Myocyte (in vitro differentiated cells): ENCODE measurements around the gene CHST11. TPM values are rescaled to one million over a fixed set of nuclear protein-coding genes. Genes with fewer than 3 reads are reported as not detected.
"Not testable (repeated sequence)": the region's sequence is repeated elsewhere in the genome, so short reads cannot be mapped to it uniquely, and the experiment has no call there.

ENCODE experiments used
- DNase-seq: peaks from one replicate; pipeline ENCODE4 v3.0.0-alpha.2; 2012; ENCODE audit warnings: low read depth
- total RNA-seq: library from RNA; depleted of rRNA; stranded (reverse); fragments of >200 nt; gene quantifications from 2 replicates; pipeline ENCODE4 v1.2.3, GENCODE V29; 2014

Gene CHST11
- total RNA-seq, 1 donor from 2014 or later: 2.9 TPM

DNA sequence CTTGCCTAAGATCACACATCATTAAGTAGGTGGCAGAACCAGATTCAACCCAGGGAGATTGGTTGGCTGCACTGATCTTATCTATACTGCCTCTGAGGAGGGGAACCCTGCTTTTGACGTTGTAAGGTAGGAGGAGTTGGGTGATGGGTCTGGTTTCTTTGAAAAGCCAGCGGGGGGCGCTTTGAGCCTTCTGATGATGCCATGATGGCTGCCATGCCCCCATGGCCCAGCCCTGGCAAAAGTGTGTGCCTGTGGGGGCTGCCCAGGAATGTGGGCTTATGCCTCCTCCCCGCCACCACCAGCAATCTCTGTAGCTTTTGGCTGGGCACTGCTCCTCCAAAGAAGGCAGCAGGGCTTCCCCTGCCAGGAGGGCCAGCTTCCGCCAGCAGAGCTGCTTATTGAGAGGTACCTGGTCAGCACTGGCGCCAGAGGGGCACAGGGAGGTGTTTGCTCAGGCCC, 277.0 kb downstream of the CHST11 start:
- DNase-seq: no peak

DNA sequence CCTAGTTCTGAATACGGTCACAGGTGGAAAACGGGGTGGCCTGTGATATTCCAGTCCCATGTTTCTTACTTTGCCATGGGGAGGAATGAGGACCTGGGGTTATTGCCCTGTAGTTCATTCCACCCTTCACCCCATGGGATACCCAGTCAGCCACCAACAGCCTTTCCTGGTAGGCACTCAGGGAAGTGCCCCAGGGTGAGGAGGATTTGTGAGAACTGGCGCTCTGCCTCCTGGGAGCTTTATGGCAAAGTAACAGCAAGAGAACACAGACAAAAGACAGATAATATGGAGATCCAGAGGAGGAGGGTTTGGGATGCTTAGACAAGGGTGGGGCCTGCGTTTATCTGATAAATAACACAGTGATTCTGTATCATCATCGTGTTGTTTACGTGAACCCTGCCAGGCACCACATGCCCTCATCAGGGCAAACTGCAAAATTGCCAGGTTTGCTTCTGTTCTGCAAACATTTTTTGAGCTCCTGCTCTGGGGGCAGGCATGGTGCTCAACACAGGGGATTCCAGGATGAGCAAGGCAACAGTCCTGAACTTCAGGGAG, 277.9 kb downstream of the CHST11 start:
- DNase-seq: no peak

DNA sequence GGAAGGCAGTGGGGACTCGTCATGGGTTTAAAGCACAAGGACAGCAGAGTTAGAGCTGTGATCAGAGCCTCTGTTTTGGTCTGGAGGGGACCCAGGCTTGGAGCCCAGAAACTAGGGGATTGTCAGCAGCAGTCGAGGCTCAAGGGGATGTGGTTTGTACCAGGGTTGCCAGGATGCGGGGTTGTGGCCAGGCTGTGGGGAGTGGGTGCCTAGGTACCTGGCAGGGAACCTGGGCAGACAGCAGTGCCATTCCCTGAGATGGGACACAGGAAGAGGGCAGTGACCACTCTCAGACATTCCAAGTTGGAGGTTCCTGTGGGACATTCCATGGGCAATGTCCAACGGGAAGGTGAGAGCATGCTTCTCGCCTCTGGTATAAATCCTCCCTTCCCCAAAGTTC, 279.1 kb downstream of the CHST11 start:
- no peak for DNase-seq

DNA sequence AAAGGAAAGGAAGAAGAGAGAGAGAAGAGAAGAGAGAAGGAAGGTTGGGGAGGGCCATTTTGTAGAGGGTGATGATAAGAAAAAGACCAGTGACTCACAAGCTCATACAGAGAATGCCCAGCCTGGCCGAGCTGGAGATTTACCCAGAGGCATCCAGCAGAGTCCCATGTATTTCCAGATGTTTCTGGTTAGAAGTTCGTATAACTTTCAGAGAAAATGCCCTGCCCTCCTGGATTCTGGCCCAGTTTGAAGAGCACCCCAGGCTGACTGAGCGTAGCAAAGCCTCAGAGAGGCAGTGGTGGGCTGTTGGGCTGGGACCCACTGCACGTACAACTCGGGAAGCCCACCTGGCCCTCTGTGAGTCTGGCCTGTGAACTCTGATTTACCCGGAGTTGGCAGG, 279.6 kb downstream of the CHST11 start:
- no peak for DNase-seq

- no peak for DNase-seq
Measured at GRCh38 chr12:104737113-104737512, 280.4 kb downstream of the CHST11 start.

DNA sequence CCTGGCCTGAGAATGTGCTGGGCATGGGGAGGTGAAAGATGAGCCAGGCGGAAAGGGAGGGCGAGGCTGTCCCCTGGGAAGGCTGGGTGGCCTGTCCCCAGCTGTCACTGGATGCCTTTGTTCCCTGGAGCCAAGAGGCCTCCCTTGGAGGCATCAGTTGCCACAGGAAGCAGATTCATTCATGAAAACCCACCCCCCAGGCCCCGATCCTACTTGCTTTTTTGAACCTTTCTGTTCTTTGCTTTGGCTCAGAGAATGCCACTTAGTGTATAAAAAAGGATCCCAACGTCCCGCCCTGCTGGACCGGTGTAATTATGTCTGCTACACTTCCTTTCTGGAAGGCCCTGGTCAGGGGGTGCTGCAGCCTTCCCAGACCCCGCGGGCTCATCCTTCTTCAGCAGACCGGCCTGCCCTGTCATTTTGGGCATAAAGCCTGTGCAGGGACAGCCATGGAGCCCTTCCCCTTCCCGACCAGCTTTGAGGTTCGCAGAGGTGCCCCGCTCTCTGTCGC, 281.1 kb downstream of the CHST11 start:
- DNase-seq: peak; percentile 87

DNA sequence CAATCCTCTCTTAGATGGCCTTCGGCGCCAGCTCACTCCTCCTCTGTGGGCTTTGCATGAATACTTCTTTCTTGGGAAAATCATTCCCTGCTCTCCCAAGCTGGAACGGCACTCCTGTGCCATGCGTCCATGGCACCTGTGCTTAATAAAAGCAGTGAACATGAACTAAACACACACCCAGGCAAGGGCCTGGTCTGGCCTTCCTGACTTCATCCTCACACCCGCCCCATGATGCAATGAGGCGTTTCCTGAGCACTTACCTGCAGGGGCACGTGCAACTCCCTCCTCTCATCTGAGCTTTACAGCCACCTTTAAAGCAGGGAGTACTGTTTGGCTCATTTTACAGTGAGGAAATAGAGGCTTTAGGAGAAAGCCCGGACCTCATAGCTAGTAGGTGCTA, 281.6 kb downstream of the CHST11 start:
- no peak for DNase-seq

- DNase-seq: no peak
Measured at GRCh38 chr12:104738776-104739642, 282.3 kb downstream of the CHST11 start.

GRCh38 chr12:104740668-104741067, 283.9 kb downstream of the CHST11 start:
- DNase-seq: no peak

DNA sequence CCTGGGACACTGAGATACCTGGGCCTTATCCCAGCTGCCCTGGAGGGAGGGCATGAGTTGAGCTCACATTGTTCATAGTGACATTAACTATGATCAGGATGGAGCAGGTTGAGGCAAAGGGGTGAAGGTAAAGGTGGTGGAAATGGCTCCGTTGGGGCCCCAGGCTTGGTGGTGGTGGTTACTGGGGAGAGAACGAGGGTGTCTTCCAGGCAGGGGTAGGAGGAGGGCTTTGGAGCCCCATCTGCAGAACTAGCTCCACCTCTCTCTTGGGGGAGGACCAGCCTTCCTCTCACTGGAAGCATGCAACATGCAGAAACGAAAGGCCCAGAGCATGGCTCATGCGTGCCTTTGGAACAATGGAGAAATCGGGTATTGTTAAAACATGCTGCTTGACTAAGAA, 284.3 kb downstream of the CHST11 start:
- no peak for DNase-seq

GRCh38 chr12:104741497-104742367, 285.0 kb downstream of the CHST11 start:
- DNase-seq: no peak

DNA sequence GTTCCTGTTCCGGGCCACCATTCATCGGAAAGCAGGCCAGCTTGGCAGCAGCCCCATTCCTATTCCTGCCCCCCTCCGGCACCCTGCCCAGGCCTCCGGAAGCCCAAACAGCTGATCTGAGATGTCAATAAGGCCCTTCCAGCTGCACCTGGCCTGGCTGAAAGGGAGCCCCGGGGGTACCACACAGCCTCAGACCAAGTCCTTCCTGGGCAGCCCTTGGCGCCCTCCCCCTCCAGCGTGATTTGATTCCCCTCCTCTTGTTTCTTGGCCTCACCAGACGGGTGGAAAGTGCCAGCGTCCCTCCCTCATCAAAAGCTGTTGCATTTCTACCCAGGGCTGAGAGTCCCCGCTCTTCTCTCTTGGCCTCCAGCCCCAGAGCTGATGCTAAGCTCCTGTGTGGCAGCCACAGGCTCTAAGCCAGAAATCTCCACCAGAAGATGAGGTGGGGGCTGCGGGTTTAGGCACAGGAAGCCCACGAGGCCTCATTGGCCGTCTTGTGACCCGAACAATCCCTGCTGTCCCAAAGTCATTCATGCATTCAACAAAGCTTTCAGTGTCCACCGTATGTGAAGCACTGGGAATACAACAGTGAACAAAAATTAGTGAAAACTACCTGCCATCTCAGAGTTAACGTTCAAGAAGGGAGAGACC, 285.9 kb downstream of the CHST11 start:
- no peak for DNase-seq

- no peak for DNase-seq
Measured at GRCh38 chr12:104743202-104743580, 286.4 kb downstream of the CHST11 start.

DNA sequence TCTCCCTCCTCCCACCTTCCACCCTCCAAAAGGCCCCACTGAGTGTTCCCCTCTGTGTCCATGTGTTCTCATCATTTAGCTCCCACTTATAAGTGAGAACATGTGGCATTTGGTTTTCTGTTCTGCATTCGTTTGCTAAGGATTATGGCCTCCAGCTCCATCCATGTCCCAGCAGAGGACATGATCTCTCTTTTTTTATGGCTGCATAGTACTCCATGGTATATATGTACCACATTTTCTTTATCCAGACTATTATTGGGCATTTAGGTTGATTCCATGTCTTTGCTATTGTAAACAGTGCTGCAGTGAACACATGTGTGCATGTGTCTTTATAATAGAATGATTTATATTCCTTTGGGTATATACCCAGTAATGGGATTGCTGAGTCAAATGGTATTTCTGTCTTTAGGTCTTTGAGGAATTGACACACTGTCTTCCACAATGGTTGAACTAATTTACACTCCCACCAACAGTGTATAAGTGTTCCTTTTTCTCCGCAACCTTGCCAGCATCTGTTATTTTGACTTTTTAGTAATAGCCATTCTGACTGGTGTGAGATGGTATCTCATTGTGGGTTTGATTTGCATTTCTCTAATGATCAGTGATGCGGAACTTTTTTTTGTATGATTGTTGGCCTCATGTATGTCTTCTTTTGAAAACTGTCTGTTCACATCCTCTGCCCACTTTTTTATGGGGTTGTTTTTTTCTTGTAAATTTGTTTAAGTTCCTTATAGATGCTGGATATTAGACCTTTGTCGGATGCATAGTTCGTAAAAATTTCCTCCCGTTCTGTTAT, 287.2 kb downstream of the CHST11 start:
- DNase-seq: not testable (repeated sequence)

DNA sequence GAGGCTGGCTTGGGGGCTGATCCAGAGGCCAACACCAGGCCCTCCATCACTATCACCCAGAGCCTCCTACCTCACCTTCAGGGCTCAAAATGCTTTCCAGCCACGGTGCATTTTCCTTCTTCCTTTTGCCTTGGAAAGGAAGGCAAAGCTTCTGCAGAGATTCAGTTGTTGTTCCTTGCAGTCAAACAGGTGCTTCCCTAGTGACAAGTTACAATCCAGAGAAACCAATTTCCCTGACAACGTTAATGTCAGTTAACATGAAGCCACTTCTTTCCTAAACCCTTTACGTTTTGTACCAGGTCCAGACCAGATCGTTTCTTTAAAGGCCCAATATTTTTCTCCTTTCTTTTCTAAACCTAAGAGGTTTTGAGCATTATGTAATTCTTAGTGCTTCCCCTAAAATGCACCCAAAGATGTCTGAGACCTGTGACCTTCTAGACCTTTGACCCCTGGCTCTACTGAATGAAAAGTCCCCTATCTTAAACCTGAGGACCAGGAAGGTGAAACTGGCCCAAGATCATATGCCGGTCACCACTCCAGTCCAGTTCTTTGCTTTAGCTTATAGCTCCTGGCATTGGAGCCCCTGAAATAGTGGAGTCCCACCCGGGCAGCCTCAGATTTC, 289.8 kb downstream of the CHST11 start:
- DNase-seq: no peak

GRCh38 chr12:104747330-104747729, 290.6 kb downstream of the CHST11 start:
- no peak for DNase-seq

DNA sequence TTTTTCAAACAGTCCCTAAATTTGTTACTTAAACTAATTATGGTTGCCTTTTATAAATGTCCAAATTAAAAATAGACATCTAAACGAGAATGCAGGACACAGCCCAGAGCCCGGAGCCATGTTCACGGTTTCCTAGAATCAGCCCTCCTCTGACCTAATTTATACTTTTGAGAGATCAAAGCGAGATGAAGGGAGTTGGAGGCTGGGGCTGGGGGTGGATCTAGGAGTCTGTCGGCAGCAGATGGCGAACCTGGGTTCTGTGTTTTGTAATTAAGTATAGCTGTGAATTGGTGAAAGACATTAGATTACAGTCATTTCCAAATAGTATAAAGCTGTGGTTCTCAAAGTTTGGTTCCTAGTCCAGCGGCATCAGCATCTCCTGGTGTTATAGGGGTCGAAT, 291.2 kb downstream of the CHST11 start:
- no peak for DNase-seq

DNA sequence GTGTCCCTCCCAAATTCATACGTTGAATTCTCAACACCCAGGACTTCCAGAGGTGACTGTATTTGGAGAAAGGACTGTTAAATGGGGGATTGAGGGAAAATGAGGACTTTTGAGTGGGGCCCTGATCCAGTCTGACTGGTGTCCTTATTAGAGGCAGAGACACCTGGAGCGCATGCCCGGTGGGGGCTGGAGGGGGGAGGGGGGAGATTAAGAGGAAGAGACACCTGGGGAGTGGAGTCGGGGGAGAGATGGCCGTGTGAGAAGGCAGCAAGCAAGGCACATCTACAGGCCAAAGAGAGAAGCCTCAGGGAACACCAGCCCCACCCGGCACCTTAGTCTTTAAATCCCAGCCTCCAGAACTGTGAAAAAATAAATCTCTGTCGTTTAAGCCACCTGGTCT, 291.6 kb downstream of the CHST11 start:
- DNase-seq: no peak

- DNase-seq: no peak
Measured at GRCh38 chr12:104748790-104749189, 292.0 kb downstream of the CHST11 start.

DNA sequence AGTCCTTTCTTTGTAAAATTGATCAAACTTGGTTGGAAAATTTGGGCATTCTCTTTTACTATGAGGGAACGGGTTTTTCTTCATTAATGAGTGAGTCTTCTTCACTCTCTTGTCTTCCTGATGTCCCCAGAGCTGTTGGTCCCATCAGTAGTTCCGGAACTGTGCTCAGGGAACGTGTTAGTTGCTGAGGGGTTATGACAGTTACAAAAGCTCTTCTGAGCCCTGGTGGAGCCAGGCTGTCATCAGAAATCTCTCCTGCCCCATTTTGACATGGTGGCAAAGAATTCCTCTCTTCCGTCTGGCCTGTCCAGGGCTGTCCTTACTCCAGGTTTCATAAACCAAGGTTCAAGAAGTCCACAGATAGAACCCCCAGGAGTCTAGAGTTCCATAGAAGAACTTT, 292.8 kb downstream of the CHST11 start:
- DNase-seq: no peak
